Natural killer cell (primary cell): ENCODE results near the gene CCDC88C. TPM values are rescaled to one million over a fixed set of nuclear protein-coding genes. Genes with fewer than 3 reads are reported as not detected.

Experiments
- ATAC-seq, 3 donors: fragments of 150-1000 bp in 2 of 3; fragments of 200-7000 bp in 1 of 3; cut with Tn5 transposase; 1 replicate in 1 of 3; 2 replicates in 2 of 3; pipeline ENCODE4 v1.10.0; 2021; ENCODE audit warnings: mild to moderate bottlenecking in 2 of 3, moderate library complexity in 2 of 3
- DNase-seq, 2 donors: peaks; one replicate each; pipeline versions ENCODE4 v3.0.0 to v3.0.0-alpha.2; 2013 to 2021; ENCODE audit warnings: mixed read lengths in 1 of 2
- H3K27ac ChIP-seq: one replicate; pipeline ENCODE4 v1.5.1; 2013; ENCODE audit warnings: mild to moderate bottlenecking, low read length
- H3K27me3 ChIP-seq: one replicate; pipeline ENCODE4 v1.6.1; 2013; ENCODE audit warnings: low read length; ENCODE audit not compliant: control insufficient read depth, insufficient read depth
- H3K36me3 ChIP-seq: one replicate; pipeline ENCODE4 v1.6.1; 2013; ENCODE audit warnings: low read length; ENCODE audit not compliant: control insufficient read depth, insufficient read depth
- H3K4me1 ChIP-seq: one replicate; pipeline ENCODE4 v1.6.1; 2013; ENCODE audit warnings: low read length; ENCODE audit not compliant: control insufficient read depth, insufficient read depth
- H3K4me3 ChIP-seq: one replicate; pipeline ENCODE4 v1.5.1; 2013; ENCODE audit warnings: low read length
- H3K9me3 ChIP-seq: one replicate; pipeline ENCODE4 v1.6.1; 2013; ENCODE audit warnings: low read length; ENCODE audit not compliant: control insufficient read depth, insufficient read depth
- H3K27ac Mint-ChIP-seq, 2 donors: one replicate each; pipeline ENCODE4 v1.8.0; 2022; ENCODE audit warnings: mild to moderate bottlenecking in 2 of 2, mixed read lengths in 2 of 2, moderate library complexity in 1 of 2
- H3K27me3 Mint-ChIP-seq, 2 donors: one replicate each; pipeline ENCODE4 v1.8.0; 2022; ENCODE audit warnings: low read depth in 2 of 2, mixed read lengths in 2 of 2
- H3K36me3 Mint-ChIP-seq: one replicate; pipeline ENCODE4 v1.8.0; 2022; ENCODE audit warnings: mixed read lengths
- H3K4me1 Mint-ChIP-seq, 2 donors: one replicate each; pipeline ENCODE4 v1.8.0; 2022; ENCODE audit warnings: mixed read lengths in 2 of 2
- H3K4me3 Mint-ChIP-seq: one replicate; pipeline ENCODE4 v1.8.0; 2022; ENCODE audit warnings: mild to moderate bottlenecking, moderate library complexity, mixed read lengths
- H3K9me3 Mint-ChIP-seq, 2 donors: one replicate each; pipeline ENCODE4 v1.8.0; 2022; ENCODE audit warnings: mixed read lengths in 2 of 2
- CTCF ChIP-seq: fragments of 200-600 bp; IDR thresholded peaks from one replicate; pipeline ENCODE4 v1.8.0; 2022; ENCODE audit warnings: antibody characterized with exemption
- WGBS: methylation state at CpG from one replicate; pipeline ENCODE4 v1.1.7; 2013; ENCODE audit warnings: missing lambda C conversion rate; ENCODE audit not compliant: insufficient coverage; 5-methylcytosine and 5-hydroxymethylcytosine counted together
- intact Hi-C: fragments of 100-400 bp; cut with micrococcal nuclease; formaldehyde crosslinking; loops from one replicate; pipeline ENCODE4 v1.14.2; 2022
- total RNA-seq, 4 donors: library from RNA; stranded (reverse); fragments of 120-200 nt in 1 of 4; gene quantifications; one replicate each; pipeline versions ENCODE4 v1.2.3 to v1.2.4, GENCODE V29; 2013 to 2022

Gene CCDC88C
- total RNA-seq, 3 donors from 2014 or later (not counting 1 experiment from before 2014, with no cell fraction given): 432 to 516 (median 438) TPM

GRCh38 chr14:91350483-91350812 lies 67.2 kb downstream of the CCDC88C start:
- H3K9me3 ChIP-seq: no peaks in the 10 kb centered on the region
- Mint-ChIP-seq H3K4me3 (peak overlapping the region; percentile 90), H3K27ac (peak overlapping the region; percentile 96 to 97), H3K27me3 (no peaks in the 10 kb centered on the region), H3K9me3 (no peaks in the 10 kb centered on the region), H3K4me1 (peaks cover 89 to 94% of the 10 kb centered on the region in 2 donors), H3K36me3 (no peaks in the 10 kb centered on the region)
- intact Hi-C loops: loop anchor here (1.0 to 2.0 kb wide), 2 partner anchors 16 to 25 kb away; no protein-coding TSS in a partner anchor
- ATAC-seq: peak in 1 of 3 donors; percentile 2
- WGBS: 21% methylated on average over 1 of the region's 1 CpG
- peak in 1 of 2 donors; percentile 48 for DNase-seq
- no peaks in the 10 kb centered on the region for H3K27me3 ChIP-seq
- H3K4me1 ChIP-seq: peaks cover 88% of the 10 kb centered on the region
- no peak for TF ChIP-seq CTCF
- peak overlapping the region; percentile 6 for H3K4me3 ChIP-seq
- peak overlapping the region; percentile 86 for H3K27ac ChIP-seq
- peaks cover 23% of the 10 kb centered on the region for H3K36me3 ChIP-seq

- no peaks in the 10 kb centered on the region for H3K36me3 Mint-ChIP-seq
- peak overlapping the region; percentile 86 for H3K27ac ChIP-seq
- H3K9me3 ChIP-seq: no peaks in the 10 kb centered on the region
- H3K4me3 ChIP-seq: no peak overlapping the region
- no peaks in the 10 kb centered on the region for H3K9me3 Mint-ChIP-seq
- H3K36me3 ChIP-seq: peaks cover 23% of the 10 kb centered on the region
- intact Hi-C loops: loop anchor here (1.0 to 2.0 kb wide), 3 partner anchors 17 to 53 kb away; no protein-coding TSS in a partner anchor
- peaks cover 80% of the 10 kb centered on the region for H3K4me1 ChIP-seq
- whole genome bisulfite sequencing: 36% methylated on average over 9 of the region's 10 CpGs
- H3K4me3 Mint-ChIP-seq: peak overlapping the region; percentile 90
- H3K27me3 Mint-ChIP-seq: no peaks in the 10 kb centered on the region
- no peak for TF ChIP-seq CTCF
- no peaks in the 10 kb centered on the region for H3K27me3 ChIP-seq
- H3K4me1 Mint-ChIP-seq: peaks cover 82 to 91% of the 10 kb centered on the region in 2 donors
- ATAC-seq (peak; percentile 48 to 78 (median 70)), DNase-seq (peak in 1 of 2 donors; percentile 90)
- H3K27ac Mint-ChIP-seq: peak overlapping the region; percentile 96 to 97
Observed at GRCh38 chr14:91349481-91350074, 68.0 kb downstream of the CCDC88C start.

- no peak for ATAC-seq
Observed at GRCh38 chr14:91348845-91349465, 68.7 kb downstream of the CCDC88C start.

More at GRCh38 chr14:91348845-91349465, 68.7 kb downstream of the CCDC88C start:
- no peaks in the 10 kb centered on the region for H3K36me3 Mint-ChIP-seq
- intact Hi-C loops: loop anchor here (2.0 kb wide), 1 partner anchor 54 kb away; no protein-coding TSS in a partner anchor
- Histone ChIP-seq H3K36me3 (peaks cover 18% of the 10 kb centered on the region), H3K27me3 (no peaks in the 10 kb centered on the region), H3K27ac (peak overlapping the region; percentile 86), H3K9me3 (no peaks in the 10 kb centered on the region), H3K4me3 (no peak overlapping the region), H3K4me1 (peaks cover 73% of the 10 kb centered on the region)
- peaks cover 81 to 91% of the 10 kb centered on the region in 2 donors for H3K4me1 Mint-ChIP-seq
- WGBS: 69% methylated on average over 9 of the region's 9 CpGs
- H3K4me3 Mint-ChIP-seq: peak overlapping the region; percentile 90
- no peaks in the 10 kb centered on the region for H3K9me3 Mint-ChIP-seq
- H3K27me3 Mint-ChIP-seq: no peaks in the 10 kb centered on the region
- peak in 1 of 2 donors; percentile 60 for DNase-seq
- H3K27ac Mint-ChIP-seq: peak overlapping the region; percentile 96 to 97
- no peak for TF ChIP-seq CTCF
